ENCODE data around the gene ELMO1.

The ELMO1 gene

GRCh38 chr7:37424521-37424920 lies 24.1 kb downstream of the ELMO1 start:
- Histone ChIP-seq H3K4me3 (ENCODE audit: control insufficient read depth in 1 of 7, extremely low read depth in 1 of 7, insufficient read depth in 4 of 7, low read depth in 2 of 7, low read length in 6 of 7) (no peak overlapping the region), H3K27ac (ENCODE audit: insufficient read depth in 1 of 2, low read depth in 1 of 2, low read length in 2 of 2, poor library complexity in 1 of 2, severe bottlenecking in 2 of 2) (no peak overlapping the region), H3K4me1 (ENCODE audit: control extremely low read depth in 1 of 4, control insufficient read depth in 4 of 4, insufficient read depth in 4 of 4, low read length in 3 of 4) (peaks cover 18 to 72% (median 39%) of the 10 kb centered on the region in 4 experiments), H3K36me3 (ENCODE audit: control insufficient read depth in 4 of 4, insufficient read depth in 4 of 4, low read length in 3 of 4) (peaks cover 3 to 10% (median 5%) of the 10 kb centered on the region in 4 experiments), H3K9me3 (ENCODE audit: control extremely low read depth in 1 of 5, control insufficient read depth in 4 of 5, insufficient read depth in 2 of 5, low read depth in 1 of 5, low read length in 4 of 5) (no peaks in the 10 kb centered on the region), H3K27me3 (replicated peaks in 2 of 5; ENCODE audit: control insufficient read depth in 4 of 5, insufficient read depth in 5 of 5, low read length in 4 of 5) (no peaks in the 10 kb centered on the region)
- CTCF ChIA-PET = interaction anchor here (1.7 to 2.3 kb wide), 2 partner anchors 23 to 25 kb away, joined by 5 read pairs; partner anchors contain the start of gene ELMO1
- WGBS (ENCODE audit: insufficient coverage) = 100% methylated on average over 1 of the region's 1 CpG
- POLR2A ChIA-PET = no interaction called here
- DNase-seq = no peak

- 100% methylated on average over 2 of the region's 6 CpGs for WGBS (ENCODE audit: insufficient coverage)
- Histone ChIP-seq H3K27me3 (replicated peaks in 2 of 5; ENCODE audit: control insufficient read depth in 4 of 5, insufficient read depth in 5 of 5, low read length in 4 of 5) (no peaks in the 10 kb centered on the region), H3K27ac (ENCODE audit: insufficient read depth in 1 of 2, low read depth in 1 of 2, low read length in 2 of 2, poor library complexity in 1 of 2, severe bottlenecking in 2 of 2) (no peak overlapping the region), H3K4me3 (ENCODE audit: control insufficient read depth in 1 of 7, extremely low read depth in 1 of 7, insufficient read depth in 4 of 7, low read depth in 2 of 7, low read length in 6 of 7) (peak overlapping the region in 1 of 7 experiments; percentile 53), H3K36me3 (ENCODE audit: control insufficient read depth in 4 of 4, insufficient read depth in 4 of 4, low read length in 3 of 4) (peaks cover 0 to 7% (median 0%) of the 10 kb centered on the region in 4 experiments), H3K9me3 (ENCODE audit: control extremely low read depth in 1 of 5, control insufficient read depth in 4 of 5, insufficient read depth in 2 of 5, low read depth in 1 of 5, low read length in 4 of 5) (no peaks in the 10 kb centered on the region), H3K4me1 (ENCODE audit: control extremely low read depth in 1 of 4, control insufficient read depth in 4 of 4, insufficient read depth in 4 of 4, low read length in 3 of 4) (peaks cover 22 to 69% (median 45%) of the 10 kb centered on the region in 4 experiments)
- ChIA-PET POLR2A (interaction anchor here (0.7 to 1.6 kb wide), 2 partner anchors 9 to 26 kb away, joined by 3 to 5 read pairs; no protein-coding TSS in a partner anchor), CTCF (interaction anchor here (1.0 to 2.6 kb wide), 7 partner anchors 9 to 73 kb away, joined by 3 to 7 read pairs (median 4); no protein-coding TSS in a partner anchor)
- DNase-seq = no peak
Measured at GRCh38 chr7:37421861-37422500, 26.7 kb downstream of the ELMO1 start.

GRCh38 chr7:37420946-37421695 lies 27.5 kb downstream of the ELMO1 start:
- CTCF ChIA-PET = interaction anchor here (0.9 to 2.6 kb wide), 8 partner anchors 8 to 73 kb away, joined by 3 to 7 read pairs (median 4); no protein-coding TSS in a partner anchor
- Histone ChIP-seq H3K27ac (ENCODE audit: insufficient read depth in 1 of 2, low read depth in 1 of 2, low read length in 2 of 2, poor library complexity in 1 of 2, severe bottlenecking in 2 of 2) (no peak overlapping the region), H3K4me3 (ENCODE audit: control insufficient read depth in 1 of 7, extremely low read depth in 1 of 7, insufficient read depth in 4 of 7, low read depth in 2 of 7, low read length in 6 of 7) (peak overlapping the region in 4 of 7 experiments; percentile 8 to 53 (median 22)), H3K9me3 (ENCODE audit: control extremely low read depth in 1 of 5, control insufficient read depth in 4 of 5, insufficient read depth in 2 of 5, low read depth in 1 of 5, low read length in 4 of 5) (no peaks in the 10 kb centered on the region), H3K27me3 (replicated peaks in 2 of 5; ENCODE audit: control insufficient read depth in 4 of 5, insufficient read depth in 5 of 5, low read length in 4 of 5) (no peaks in the 10 kb centered on the region), H3K36me3 (ENCODE audit: control insufficient read depth in 4 of 4, insufficient read depth in 4 of 4, low read length in 3 of 4) (peaks cover 0 to 7% (median 0%) of the 10 kb centered on the region in 4 experiments), H3K4me1 (ENCODE audit: control extremely low read depth in 1 of 4, control insufficient read depth in 4 of 4, insufficient read depth in 4 of 4, low read length in 3 of 4) (peaks cover 27 to 78% (median 47%) of the 10 kb centered on the region in 4 experiments)
- POLR2A ChIA-PET = interaction anchor here (0.6 to 1.6 kb wide), 2 partner anchors 10 to 15 kb away, joined by 3 to 5 read pairs; no protein-coding TSS in a partner anchor
- peak in 2 of 3 donors; percentile 58 to 67 for DNase-seq
- WGBS (ENCODE audit: insufficient coverage) = 2% methylated on average over 4 of the region's 6 CpGs

- CTCF ChIA-PET = interaction anchor here (1.3 kb wide), 1 partner anchor 66 kb away, joined by 4 read pairs; no protein-coding TSS in a partner anchor
- no peak overlapping the region for H3K27ac ChIP-seq (ENCODE audit: insufficient read depth in 1 of 2, low read depth in 1 of 2, low read length in 2 of 2, poor library complexity in 1 of 2, severe bottlenecking in 2 of 2)
- peak overlapping the region in 1 of 7 experiments; percentile 10 for H3K4me3 ChIP-seq (ENCODE audit: control insufficient read depth in 1 of 7, extremely low read depth in 1 of 7, insufficient read depth in 4 of 7, low read depth in 2 of 7, low read length in 6 of 7)
- H3K27me3 ChIP-seq (replicated peaks in 2 of 5; ENCODE audit: control insufficient read depth in 4 of 5, insufficient read depth in 5 of 5, low read length in 4 of 5) = no peaks in the 10 kb centered on the region
- peaks cover 0 to 7% (median 1%) of the 10 kb centered on the region in 4 experiments for H3K36me3 ChIP-seq (ENCODE audit: control insufficient read depth in 4 of 4, insufficient read depth in 4 of 4, low read length in 3 of 4)
- DNase-seq = peak in 2 of 3 donors; percentile 65 to 77
- POLR2A ChIA-PET = no interaction called here
- H3K4me1 ChIP-seq (ENCODE audit: control extremely low read depth in 1 of 4, control insufficient read depth in 4 of 4, insufficient read depth in 4 of 4, low read length in 3 of 4) = peaks cover 26 to 71% (median 40%) of the 10 kb centered on the region in 4 experiments
- H3K9me3 ChIP-seq (ENCODE audit: control extremely low read depth in 1 of 5, control insufficient read depth in 4 of 5, insufficient read depth in 2 of 5, low read depth in 1 of 5, low read length in 4 of 5) = no peaks in the 10 kb centered on the region
Measured at GRCh38 chr7:37419496-37419895, 29.2 kb downstream of the ELMO1 start.

GRCh38 chr7:37418381-37418780 lies 30.3 kb downstream of the ELMO1 start:
- DNase-seq = no peak
- Histone ChIP-seq H3K27ac (ENCODE audit: insufficient read depth in 1 of 2, low read depth in 1 of 2, low read length in 2 of 2, poor library complexity in 1 of 2, severe bottlenecking in 2 of 2) (no peak overlapping the region), H3K36me3 (ENCODE audit: control insufficient read depth in 4 of 4, insufficient read depth in 4 of 4, low read length in 3 of 4) (peaks cover 0 to 7% (median 2%) of the 10 kb centered on the region in 4 experiments), H3K27me3 (replicated peaks in 2 of 5; ENCODE audit: control insufficient read depth in 4 of 5, insufficient read depth in 5 of 5, low read length in 4 of 5) (no peaks in the 10 kb centered on the region), H3K4me1 (ENCODE audit: control extremely low read depth in 1 of 4, control insufficient read depth in 4 of 4, insufficient read depth in 4 of 4, low read length in 3 of 4) (peaks cover 26 to 70% (median 40%) of the 10 kb centered on the region in 4 experiments), H3K4me3 (ENCODE audit: control insufficient read depth in 1 of 7, extremely low read depth in 1 of 7, insufficient read depth in 4 of 7, low read depth in 2 of 7, low read length in 6 of 7) (no peak overlapping the region), H3K9me3 (ENCODE audit: control extremely low read depth in 1 of 5, control insufficient read depth in 4 of 5, insufficient read depth in 2 of 5, low read depth in 1 of 5, low read length in 4 of 5) (no peaks in the 10 kb centered on the region)
- 100% methylated on average over 6 of the region's 6 CpGs for WGBS (ENCODE audit: insufficient coverage)
- ChIA-PET POLR2A (no interaction called here), CTCF (interaction anchor here (0.8 to 1.5 kb wide), 5 partner anchors 12 to 65 kb away, joined by 3 to 4 read pairs (median 3); no protein-coding TSS in a partner anchor)

GRCh38 chr7:37417107-37417474 lies 31.6 kb downstream of the ELMO1 start:
- Histone ChIP-seq H3K9me3 (ENCODE audit: control extremely low read depth in 1 of 5, control insufficient read depth in 4 of 5, insufficient read depth in 2 of 5, low read depth in 1 of 5, low read length in 4 of 5) (peaks cover 0 to 1% (median 0%) of the 10 kb centered on the region in 5 experiments), H3K27me3 (replicated peaks in 2 of 5; ENCODE audit: control insufficient read depth in 4 of 5, insufficient read depth in 5 of 5, low read length in 4 of 5) (no peaks in the 10 kb centered on the region), H3K27ac (ENCODE audit: insufficient read depth in 1 of 2, low read depth in 1 of 2, low read length in 2 of 2, poor library complexity in 1 of 2, severe bottlenecking in 2 of 2) (no peak overlapping the region), H3K4me3 (ENCODE audit: control insufficient read depth in 1 of 7, extremely low read depth in 1 of 7, insufficient read depth in 4 of 7, low read depth in 2 of 7, low read length in 6 of 7) (peak overlapping the region in 1 of 7 experiments; percentile 31), H3K4me1 (ENCODE audit: control extremely low read depth in 1 of 4, control insufficient read depth in 4 of 4, insufficient read depth in 4 of 4, low read length in 3 of 4) (peaks cover 26 to 62% (median 39%) of the 10 kb centered on the region in 4 experiments), H3K36me3 (ENCODE audit: control insufficient read depth in 4 of 4, insufficient read depth in 4 of 4, low read length in 3 of 4) (peaks cover 3 to 10% (median 4%) of the 10 kb centered on the region in 4 experiments)
- DNase-seq = no peak
- ChIA-PET POLR2A (no interaction called here), CTCF (interaction anchor here (0.8 to 1.5 kb wide), 4 partner anchors 13 to 63 kb away, joined by 3 to 5 read pairs (median 4); no protein-coding TSS in a partner anchor)
- WGBS (ENCODE audit: insufficient coverage) = 98% methylated on average over 9 of the region's 10 CpGs
